HepG2 (cell line): ENCODE measurements around the gene ZG16B. TPM values are rescaled to one million over a fixed set of nuclear protein-coding genes. Genes with fewer than 3 reads are reported as not detected.

Source experiments
- BRF2 ChIP-seq: sonication (generic); formaldehyde crosslinking; IDR thresholded peaks from 2 replicates; pipeline ENCODE4 v1.8.1; 2022; ENCODE audit warnings: mild to moderate bottlenecking, missing genetic modification reagents
- CBFB ChIP-seq: sonication (generic); formaldehyde crosslinking; IDR thresholded peaks from 2 replicates; pipeline ENCODE4 v1.4.0; 2020; ENCODE audit warnings: missing genetic modification reagents
- FOXA1 ChIP-seq, 2 experiments: fragments of 450-650 bp in 1 of 2; sonication (generic) in 1 of 2; formaldehyde crosslinking in 1 of 2; IDR thresholded peaks; 2 replicates each; pipeline versions ENCODE4 v1.4.0 to v1.6.1; 2016 to 2020; ENCODE audit warnings: missing genetic modification reagents in 1 of 2
- FOXK2 ChIP-seq: fragments of 450-650 bp; IDR thresholded peaks from 2 replicates; pipeline ENCODE4 v1.6.1; 2016
- GFI1 ChIP-seq: sonication (generic); formaldehyde crosslinking; IDR thresholded peaks from 2 replicates; pipeline ENCODE4 v1.5.0; 2020; ENCODE audit warnings: missing genetic modification reagents, mild to moderate bottlenecking, borderline replicate concordance
- HDAC6 ChIP-seq: fragments of 200-600 bp; sonication (generic); IDR thresholded peaks from 2 replicates; pipeline ENCODE4 v1.7.0; 2017; ENCODE audit warnings: mild to moderate bottlenecking, antibody characterized with exemption, low read length, low read depth
- MEIS2 ChIP-seq: sonication (generic); formaldehyde crosslinking; IDR thresholded peaks from 2 replicates; pipeline ENCODE4 v1.9.0; 2021; ENCODE audit warnings: mild to moderate bottlenecking, missing genetic modification reagents
- NONO ChIP-seq, 2 experiments: fragments of 450-650 bp in 1 of 2; sonication (generic) in 1 of 2; formaldehyde crosslinking in 1 of 2; IDR thresholded peaks in 1 of 2; conservative IDR thresholded peaks in 1 of 2; 2 replicates each; pipeline versions ENCODE4 v1.6.1 to v1.8.0; 2017 to 2022; ENCODE audit warnings: mild to moderate bottlenecking in 1 of 2, missing genetic modification reagents in 1 of 2, moderate library complexity in 1 of 2
- PHB2 ChIP-seq: fragments of 450-650 bp; IDR thresholded peaks from 2 replicates; pipeline ENCODE4 v1.6.1; 2018; ENCODE audit not compliant: partially characterized antibody
- RERE ChIP-seq: IDR thresholded peaks from 2 replicates; pipeline ENCODE4 v1.6.1; 2016; ENCODE audit warnings: low read depth, missing genetic modification reagents, missing compliant biosample characterization
- RNF219 ChIP-seq: sonication (generic); formaldehyde crosslinking; IDR thresholded peaks from 2 replicates; pipeline ENCODE4 v1.5.0; 2020; ENCODE audit warnings: mild to moderate bottlenecking, missing genetic modification reagents
- SAP130 ChIP-seq: IDR thresholded peaks from 2 replicates; pipeline ENCODE4 v1.6.1; 2016; ENCODE audit warnings: low read depth
- SMARCC2 ChIP-seq: fragments of 450-650 bp; IDR thresholded peaks from 2 replicates; pipeline ENCODE4 v1.6.1; 2017; ENCODE audit warnings: antibody characterized with exemption, mild to moderate bottlenecking
- TFDP2 ChIP-seq: sonication (generic); formaldehyde crosslinking; IDR thresholded peaks from 2 replicates; pipeline ENCODE4 v1.4.0; 2020; ENCODE audit warnings: missing genetic modification reagents
- THRA ChIP-seq: sonication (generic); formaldehyde crosslinking; IDR thresholded peaks from 2 replicates; pipeline ENCODE4 v1.4.0; 2020; ENCODE audit warnings: missing genetic modification reagents, borderline replicate concordance
- TP53 ChIP-seq: sonication (generic); formaldehyde crosslinking; conservative IDR thresholded peaks from 2 replicates; pipeline ENCODE4 v1.4.0; 2020; ENCODE audit warnings: missing genetic modification reagents
- U2AF1 ChIP-seq: fragments of 200-400 bp; formaldehyde crosslinking; optimal IDR thresholded peaks from 2 replicates; pipeline ENCODE3; 2017; ENCODE audit warnings: mild to moderate bottlenecking, low read depth, low read length
- ZNF3 ChIP-seq: IDR thresholded peaks from 2 replicates; pipeline ENCODE4 v1.7.0; 2017; ENCODE audit warnings: inconsistent platforms
- ZNF772 ChIP-seq: sonication (generic); formaldehyde crosslinking; IDR thresholded peaks from 2 replicates; pipeline ENCODE4 v1.5.0; 2020; ENCODE audit warnings: mild to moderate bottlenecking, missing genetic modification reagents
- ZSCAN25 ChIP-seq: sonication (generic); formaldehyde crosslinking; IDR thresholded peaks from 2 replicates; pipeline ENCODE4 v1.8.0; 2022; ENCODE audit warnings: mild to moderate bottlenecking, missing genetic modification reagents
- polyA plus RNA-seq, 8 experiments: library from polyadenylated mRNA; depleted of rRNA in 3 of 8; stranded (reverse) in 7 of 8; unstranded in 1 of 8; fragments of >200 nt; fragmentation: Illumina TruSeq in 4 of 8; extraction: Trizol in 4 of 8; gene quantifications; 2 replicates each; pipeline versions ENCODE4 v1.2.1 to v1.2.3, GENCODE V29; 2011 to 2016; ENCODE audit warnings: low read depth in 4 of 8, missing spikeins in 1 of 8, mixed read lengths in 1 of 8; ENCODE audit not compliant: insufficient read depth in 1 of 8
- total RNA-seq, 5 experiments: library from RNA; depleted of rRNA; stranded (reverse); fragments of >200 nt; fragmentation: Illumina TruSeq; extraction: Trizol; gene quantifications; 2 replicates each; pipeline ENCODE4 v1.2.3, GENCODE V29; 2016; ENCODE audit warnings: low read depth in 1 of 5

ZG16B gene
- total and polyA plus RNA-seq, 2 of the 13 experiments (the other 11 are each of a cell fraction or from before 2014, with no cell fraction given): 1.5 to 11.3 TPM

GRCh38 chr16:2874912-2875362 is 44.8 kb downstream of the ZG16B start (continued):
- TF ChIP-seq RERE (CRISPR knock-in tag) (no peak), ZNF3 (CRISPR knock-in tag) (no peak), MEIS2 (CRISPR knock-in tag) (no peak; the same call in 1 of the 2 replicates), PHB2 (no peak), ZSCAN25 (no peak), FOXA1 (IDR thresholded peaks at IDR 0.05) (no peak), FOXA1 (CRISPR knock-in tag; IDR thresholded peaks at IDR 0.05) (no peak), SMARCC2 (no peak), NONO (IDR thresholded peaks at IDR 0.05) (no peak), NONO (CRISPR knock-in tag; conservative IDR thresholded peaks at IDR 0.05) (no peak), U2AF1 (peak; percentile 66), HDAC6 (no peak), RNF219 (CRISPR knock-in tag) (no peak), CBFB (CRISPR knock-in tag) (no peak), ZNF772 (CRISPR knock-in tag) (no peak), THRA (CRISPR knock-in tag) (peak; percentile 56), GFI1 (CRISPR knock-in tag) (0 out of 2 replicates have a peak, but pooled peaks have one; percentile 24), TFDP2 (CRISPR knock-in tag) (0 out of 2 replicates have a peak, but pooled peaks have one; percentile 25), SAP130 (peak; percentile 62), BRF2 (CRISPR knock-in tag) (no peak), TP53 (CRISPR knock-in tag) (no peak), FOXK2 (no peak)
